Astrocyte (in vitro differentiated cells and primary cell): ENCODE results near the gene LRRC8A. TPM values are rescaled to one million over a fixed set of nuclear protein-coding genes. Genes with fewer than 3 reads are reported as not detected.

Experiments
- DNase-seq: peaks from one replicate; pipeline ENCODE4 v3.0.0-alpha.2; 2010; ENCODE audit warnings: low read depth
- FAIRE-seq: peaks from 2 replicates; lab custom pipeline; 2011; peaks lifted over from hg19 to GRCh38; lab: Jason Lieb, UNC
- H2AFZ ChIP-seq: 2 replicates; pipeline ENCODE4 v1.6.0; 2012; ENCODE audit warnings: low read depth, low read length, inconsistent platforms
- H3K27ac ChIP-seq: 2 replicates; pipeline ENCODE4 v1.5.1; 2011; ENCODE audit warnings: low read depth, low read length, inconsistent platforms
- H3K27me3 ChIP-seq: 2 replicates; pipeline ENCODE4 v1.6.0; 2011; ENCODE audit warnings: low read length, inconsistent platforms; ENCODE audit not compliant: insufficient read depth
- H3K36me3 ChIP-seq: 2 replicates; pipeline ENCODE4 v1.5.1; 2011; ENCODE audit warnings: low read length, inconsistent platforms; ENCODE audit not compliant: insufficient read depth
- H3K4me1 ChIP-seq: 2 replicates; pipeline ENCODE4 v1.5.1; 2011; ENCODE audit warnings: low read length, inconsistent platforms; ENCODE audit not compliant: insufficient read depth
- H3K4me2 ChIP-seq: 2 replicates; pipeline ENCODE4 v1.6.0; 2012; ENCODE audit warnings: low read length, inconsistent platforms
- H3K4me3 ChIP-seq: 2 replicates; pipeline ENCODE4 v1.5.1; 2011; ENCODE audit warnings: low read depth, mild to moderate bottlenecking, low read length, inconsistent platforms; ENCODE audit not compliant: insufficient read depth
- H3K79me2 ChIP-seq: 2 replicates; pipeline ENCODE4 v1.6.0; 2012; ENCODE audit warnings: mild to moderate bottlenecking, low read length, inconsistent platforms; ENCODE audit not compliant: insufficient read depth
- H3K9ac ChIP-seq: 2 replicates; pipeline ENCODE4 v1.6.0; 2012; ENCODE audit warnings: mild to moderate bottlenecking, low read length, inconsistent platforms
- H3K9me3 ChIP-seq: 2 replicates; pipeline ENCODE4 v1.5.1; 2012; ENCODE audit warnings: low read depth, mild to moderate bottlenecking, low read length, inconsistent platforms; ENCODE audit not compliant: insufficient read depth
- H4K20me1 ChIP-seq: 2 replicates; pipeline ENCODE4 v1.6.0; 2012; ENCODE audit warnings: low read length, inconsistent platforms; ENCODE audit not compliant: insufficient read depth
- H3K27ac Mint-ChIP-seq: one replicate; pipeline ENCODE4 v1.8.0; 2021; ENCODE audit warnings: mild to moderate bottlenecking, mixed read lengths; ENCODE audit not compliant: unreplicated experiment
- H3K27me3 Mint-ChIP-seq: one replicate; pipeline ENCODE4 v1.8.0; 2021; ENCODE audit warnings: low read depth, mixed read lengths; ENCODE audit not compliant: unreplicated experiment
- H3K36me3 Mint-ChIP-seq: one replicate; pipeline ENCODE4 v1.8.0; 2021; ENCODE audit warnings: low read depth, mixed read lengths; ENCODE audit not compliant: unreplicated experiment
- H3K4me1 Mint-ChIP-seq: one replicate; pipeline ENCODE4 v1.8.0; 2021; ENCODE audit warnings: low read depth, mixed read lengths; ENCODE audit not compliant: unreplicated experiment
- H3K4me3 Mint-ChIP-seq: one replicate; pipeline ENCODE4 v1.8.0; 2021; ENCODE audit warnings: mild to moderate bottlenecking, moderate library complexity, mixed read lengths; ENCODE audit not compliant: unreplicated experiment
- H3K9me3 Mint-ChIP-seq: one replicate; pipeline ENCODE4 v1.8.0; 2021; ENCODE audit warnings: mild to moderate bottlenecking, mixed read lengths; ENCODE audit not compliant: unreplicated experiment
- CTCF ChIP-seq: IDR thresholded peaks from 2 replicates; pipeline ENCODE4 v1.5.1; 2011; ENCODE audit warnings: low read depth, mild to moderate bottlenecking, inconsistent platforms, low read length, moderate library complexity; ENCODE audit not compliant: insufficient read depth
- EZH2 ChIP-seq: IDR thresholded peaks from 2 replicates; pipeline ENCODE4 v1.6.1; 2012; ENCODE audit warnings: mild to moderate bottlenecking, low read length, inconsistent platforms; ENCODE audit not compliant: insufficient read depth
- total RNA-seq: library from RNA; stranded (reverse); gene quantifications from 2 replicates; pipeline ENCODE4 v1.2.1, GENCODE V29; 2021

LRRC8A gene
- total RNA-seq, 1 donor from 2014 or later: 103 TPM

- Histone ChIP-seq H3K9ac (peak overlapping the region; percentile 49), H3K27ac (peak overlapping the region; percentile 83), H3K4me1 (peaks cover 28% of the 10 kb centered on the region), H3K36me3 (peaks cover 18% of the 10 kb centered on the region), H3K27me3 (no peaks in the 10 kb centered on the region), H3K4me3 (no peak overlapping the region), H3K4me2 (peak overlapping the region; percentile 78), H3K9me3 (no peaks in the 10 kb centered on the region), H2AFZ (peak overlapping the region; percentile 11), H4K20me1 (peaks cover 7% of the 10 kb centered on the region), H3K79me2 (peaks cover 71% of the 10 kb centered on the region)
- TF ChIP-seq EZH2 (no peak), CTCF (no peak)
- peak; percentile 73 for DNase-seq
- peaks cover 38% of the 10 kb centered on the region for H3K36me3 Mint-ChIP-seq
- H3K27ac Mint-ChIP-seq: peak overlapping the region; percentile 83
- no peaks in the 10 kb centered on the region for H3K9me3 Mint-ChIP-seq
- H3K27me3 Mint-ChIP-seq: no peaks in the 10 kb centered on the region
- peaks cover 29% of the 10 kb centered on the region for H3K4me1 Mint-ChIP-seq
- FAIRE-seq: peak; percentile 95
- no peak overlapping the region for H3K4me3 Mint-ChIP-seq
Observed at GRCh38 chr9:128911529-128912035, 29.6 kb downstream of the LRRC8A start.

- H3K4me3 Mint-ChIP-seq: peak overlapping the region; percentile 9
Observed at GRCh38 chr9:128912270-128912853, 30.4 kb downstream of the LRRC8A start.

More at GRCh38 chr9:128912270-128912853, 30.4 kb downstream of the LRRC8A start:
- Mint-ChIP-seq H3K27ac (peak overlapping the region; percentile 83), H3K4me1 (peaks cover 29% of the 10 kb centered on the region), H3K27me3 (no peaks in the 10 kb centered on the region), H3K9me3 (no peaks in the 10 kb centered on the region), H3K36me3 (peaks cover 35% of the 10 kb centered on the region)
- FAIRE-seq: peak; percentile 84
- peaks cover 28% of the 10 kb centered on the region for H3K4me1 ChIP-seq
- H3K27me3 ChIP-seq: no peaks in the 10 kb centered on the region
- H3K36me3 ChIP-seq: peaks cover 18% of the 10 kb centered on the region
- peaks cover 64% of the 10 kb centered on the region for H3K79me2 ChIP-seq
- TF ChIP-seq CTCF (no peak), EZH2 (no peak)
- no peak overlapping the region for H3K4me3 ChIP-seq
- H4K20me1 ChIP-seq: peaks cover 7% of the 10 kb centered on the region
- peak overlapping the region; percentile 49 for H3K9ac ChIP-seq
- peak; percentile 97 for DNase-seq
- H3K9me3 ChIP-seq: no peaks in the 10 kb centered on the region
- no peak overlapping the region for H2AFZ ChIP-seq
- H3K4me2 ChIP-seq: peak overlapping the region; percentile 78
- H3K27ac ChIP-seq: peak overlapping the region; percentile 83
